ENCODE measurements around the gene YTHDF1.

- TF ChIP-seq, protein P1, sequence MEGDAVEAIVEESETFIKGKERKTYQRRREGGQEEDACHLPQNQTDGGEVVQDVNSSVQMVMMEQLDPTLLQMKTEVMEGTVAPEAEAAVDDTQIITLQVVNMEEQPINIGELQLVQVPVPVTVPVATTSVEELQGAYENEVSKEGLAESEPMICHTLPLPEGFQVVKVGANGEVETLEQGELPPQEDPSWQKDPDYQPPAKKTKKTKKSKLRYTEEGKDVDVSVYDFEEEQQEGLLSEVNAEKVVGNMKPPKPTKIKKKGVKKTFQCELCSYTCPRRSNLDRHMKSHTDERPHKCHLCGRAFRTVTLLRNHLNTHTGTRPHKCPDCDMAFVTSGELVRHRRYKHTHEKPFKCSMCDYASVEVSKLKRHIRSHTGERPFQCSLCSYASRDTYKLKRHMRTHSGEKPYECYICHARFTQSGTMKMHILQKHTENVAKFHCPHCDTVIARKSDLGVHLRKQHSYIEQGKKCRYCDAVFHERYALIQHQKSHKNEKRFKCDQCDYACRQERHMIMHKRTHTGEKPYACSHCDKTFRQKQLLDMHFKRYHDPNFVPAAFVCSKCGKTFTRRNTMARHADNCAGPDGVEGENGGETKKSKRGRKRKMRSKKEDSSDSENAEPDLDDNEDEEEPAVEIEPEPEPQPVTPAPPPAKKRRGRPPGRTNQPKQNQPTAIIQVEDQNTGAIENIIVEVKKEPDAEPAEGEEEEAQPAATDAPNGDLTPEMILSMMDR (IDR thresholded peaks at IDR 0.05; ENCODE audit: low read depth, low read length) = no peak
- TF ChIP-seq, protein P2, sequence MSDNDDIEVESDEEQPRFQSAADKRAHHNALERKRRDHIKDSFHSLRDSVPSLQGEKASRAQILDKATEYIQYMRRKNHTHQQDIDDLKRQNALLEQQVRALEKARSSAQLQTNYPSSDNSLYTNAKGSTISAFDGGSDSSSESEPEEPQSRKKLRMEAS (IDR thresholded peaks at IDR 0.05; ENCODE audit: low read depth, low read length) = no peak
- TF ChIP-seq MYC (IDR thresholded peaks at IDR 0.05; ENCODE audit: low read depth, low read length) = no peak
Observed at GRCh38 chr20:63255931-63256704, 40.2 kb upstream of the YTHDF1 start.

Measured in NB4 (cell line).